GM19099 (cell line): ENCODE results near the gene SKP1.

ENCODE experiments used
- POLR2A ChIP-seq: IDR thresholded peaks from 3 replicates; pipeline ENCODE4 v1.6.1; 2011; ENCODE audit warnings: low read depth; ENCODE audit not compliant: insufficient read length; ENCODE audit errors: extremely low read depth

Gene SKP1

DNA sequence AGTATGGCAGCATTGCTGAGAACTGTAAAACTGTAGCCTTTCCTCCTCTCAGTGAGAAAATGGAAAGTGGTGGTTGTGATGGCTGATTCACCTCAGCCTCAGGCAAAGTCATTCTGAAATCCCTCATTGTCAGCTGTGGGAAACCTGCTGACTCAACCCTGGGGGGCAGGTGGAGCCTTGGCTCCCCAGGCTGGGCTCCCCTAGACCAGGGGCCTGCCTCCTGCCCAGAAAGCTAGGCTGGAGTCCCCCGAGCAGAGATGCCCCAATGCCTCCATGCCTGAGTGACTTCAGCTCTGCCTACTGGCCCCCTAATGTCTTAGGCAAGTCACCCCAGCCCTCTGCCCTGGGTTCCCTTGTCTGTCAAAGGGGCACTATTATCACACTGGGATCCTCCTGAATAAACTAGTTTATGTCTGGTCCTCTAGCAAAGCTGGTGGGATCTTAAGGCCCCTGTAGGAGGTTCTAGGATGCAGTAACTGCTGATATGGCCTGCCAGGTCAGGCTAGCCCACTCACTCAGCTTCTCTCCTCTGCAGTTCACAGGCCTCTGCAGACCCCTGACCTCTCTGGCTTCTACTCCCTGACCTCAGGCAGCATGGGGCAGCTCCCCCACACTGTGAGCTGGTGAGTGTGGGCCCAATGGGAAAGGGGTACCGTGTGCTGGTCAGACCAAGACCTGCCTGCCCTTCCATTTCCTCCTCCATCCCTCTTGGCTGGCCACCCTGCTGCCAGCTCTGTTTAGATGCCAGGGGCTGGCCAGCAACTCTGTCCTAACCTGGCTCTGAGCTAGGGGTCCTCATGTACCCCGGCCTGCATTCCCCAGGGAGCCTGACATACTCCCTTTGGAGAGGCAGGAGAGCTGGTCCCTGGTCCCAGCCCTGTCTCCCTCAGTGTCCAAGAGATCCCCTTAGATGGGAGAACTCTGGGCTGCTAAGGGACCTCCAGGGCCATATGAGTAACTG lies 38.1 kb downstream of the SKP1 start:
- no peak for TF ChIP-seq POLR2A

DNA sequence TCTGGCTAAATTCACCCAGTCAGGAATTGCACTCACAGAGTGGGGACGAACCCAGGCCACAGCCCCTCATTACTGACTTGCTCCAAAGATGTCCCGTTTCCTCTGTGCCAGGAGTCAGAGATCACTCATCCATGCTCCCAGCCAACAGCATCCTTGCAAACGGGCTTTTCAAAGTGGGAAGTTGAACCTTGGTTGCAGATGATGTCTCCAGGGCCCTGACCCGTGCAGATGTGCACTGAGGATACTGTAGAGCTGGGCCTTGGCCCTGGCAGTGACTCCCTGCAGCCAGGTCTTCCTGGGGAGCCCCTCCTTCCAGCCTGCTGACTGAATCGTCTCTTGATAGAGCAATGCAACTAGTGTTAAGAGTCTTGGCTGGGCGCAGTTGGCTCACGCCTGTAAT lies 40.0 kb downstream of the SKP1 start:
- TF ChIP-seq POLR2A: no peak

DNA sequence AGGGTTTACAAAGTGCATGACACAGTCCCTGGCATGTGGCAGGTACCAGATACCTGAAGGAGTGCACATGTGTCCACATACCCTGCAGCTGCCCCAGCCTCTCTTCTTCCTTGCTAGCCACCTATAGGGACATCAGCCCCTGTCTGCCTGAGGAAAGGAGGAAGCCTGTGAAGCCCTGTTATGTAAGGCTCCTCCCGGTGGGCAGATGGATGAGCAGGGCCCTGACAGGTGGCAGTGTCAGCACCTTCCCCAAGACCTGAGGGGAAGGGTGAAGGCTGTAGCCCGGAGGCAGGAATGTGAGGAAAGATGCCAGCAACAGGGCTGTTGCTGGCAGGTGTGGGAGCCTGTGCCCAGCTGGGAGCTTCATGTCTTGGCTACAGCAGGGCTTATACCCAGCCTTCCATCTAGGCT lies 40.5 kb downstream of the SKP1 start:
- TF ChIP-seq POLR2A: no peak

DNA sequence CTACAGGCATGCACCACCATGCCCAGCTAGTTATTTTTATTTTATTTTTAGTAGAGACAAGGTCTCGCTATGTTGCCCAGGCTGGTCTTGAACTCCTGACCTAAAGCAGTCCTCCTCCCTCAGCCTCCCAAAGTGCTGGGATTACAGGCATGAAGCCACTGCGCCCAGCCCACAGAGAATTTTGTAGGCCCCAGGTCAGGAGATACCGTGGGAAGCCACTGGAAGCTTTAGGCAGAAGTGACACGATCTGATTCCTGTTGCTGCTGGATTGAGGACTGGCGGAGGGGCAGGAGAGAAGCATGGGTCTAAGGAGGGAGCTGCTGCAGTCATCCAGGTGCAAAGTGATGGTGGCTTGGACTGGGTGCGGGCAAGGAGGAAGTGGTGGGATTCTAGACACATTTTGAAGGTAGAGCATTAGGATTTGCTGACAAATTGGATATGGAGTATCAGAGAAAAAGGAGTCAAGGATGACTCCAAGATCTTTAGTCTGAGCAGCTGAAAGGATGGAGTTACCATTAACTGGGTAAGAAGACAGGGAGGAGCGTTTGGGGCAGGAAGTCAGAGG lies 41.6 kb downstream of the SKP1 start:
- no peak for TF ChIP-seq POLR2A

DNA sequence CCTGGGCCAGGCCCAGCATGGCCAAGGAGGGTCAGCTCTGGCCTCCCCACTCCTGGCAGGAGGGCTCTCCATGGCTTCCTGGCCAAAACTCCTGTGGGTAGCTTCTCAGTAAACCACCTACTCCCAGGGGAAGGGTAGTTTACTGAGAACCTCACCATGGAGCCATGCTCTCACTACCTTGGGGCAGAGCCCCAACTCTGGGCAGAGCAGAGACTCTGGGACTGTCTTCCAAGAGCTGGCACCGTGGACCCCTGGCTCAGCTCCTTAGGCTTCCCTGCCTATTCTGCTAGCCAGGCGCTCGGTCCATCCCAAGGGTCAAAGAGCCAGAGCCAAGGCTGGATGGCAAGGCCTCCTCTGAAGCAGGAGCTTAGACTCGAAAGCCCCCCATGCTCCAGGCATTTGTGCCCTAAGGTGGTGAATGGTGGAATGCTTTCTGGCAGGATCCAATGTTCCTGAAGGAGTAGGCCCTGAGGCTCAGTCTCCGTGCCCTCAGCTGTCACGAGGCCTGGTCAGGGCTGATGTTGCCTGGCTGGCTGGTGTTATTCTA lies 42.7 kb downstream of the SKP1 start:
- TF ChIP-seq POLR2A: no peak

DNA sequence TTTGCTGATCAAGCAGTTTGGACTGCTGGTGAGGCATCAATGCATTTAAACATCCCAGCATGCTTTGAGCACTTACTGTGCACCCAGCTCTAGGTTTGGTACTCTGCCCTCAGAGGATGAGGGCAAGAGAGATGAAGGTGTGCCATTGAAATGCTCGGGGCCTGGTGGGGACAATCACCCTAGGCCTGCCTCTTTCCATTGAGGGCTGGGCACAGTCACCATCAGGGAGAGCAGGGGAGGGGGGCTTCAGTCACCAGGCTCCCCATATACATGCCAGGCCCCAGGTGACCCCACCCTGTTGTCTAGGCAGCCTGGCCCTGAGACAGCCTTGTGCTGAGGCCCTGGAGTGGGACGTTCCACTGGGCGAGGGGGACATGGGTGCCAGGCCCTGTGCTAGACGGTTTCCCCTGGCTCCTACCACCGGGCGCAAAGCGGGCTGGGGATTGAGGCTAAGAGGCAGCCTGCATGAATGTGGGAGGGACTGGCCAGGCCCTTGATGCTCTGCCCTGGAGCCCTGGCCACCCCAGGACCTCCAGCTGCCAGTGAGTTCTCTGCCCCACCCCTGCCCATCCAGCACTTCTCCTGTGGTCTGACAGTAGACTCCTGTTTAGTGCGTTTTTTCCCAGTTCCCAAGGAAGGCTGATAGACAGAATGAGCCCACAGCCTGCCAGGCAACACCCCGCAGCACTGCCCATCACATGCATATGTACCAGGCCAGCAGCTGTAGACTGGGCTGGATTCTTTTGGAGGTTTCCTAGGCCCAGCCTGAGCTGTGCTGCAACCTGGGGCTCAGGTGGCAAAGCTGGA lies 43.4 kb downstream of the SKP1 start:
- no peak for TF ChIP-seq POLR2A

DNA sequence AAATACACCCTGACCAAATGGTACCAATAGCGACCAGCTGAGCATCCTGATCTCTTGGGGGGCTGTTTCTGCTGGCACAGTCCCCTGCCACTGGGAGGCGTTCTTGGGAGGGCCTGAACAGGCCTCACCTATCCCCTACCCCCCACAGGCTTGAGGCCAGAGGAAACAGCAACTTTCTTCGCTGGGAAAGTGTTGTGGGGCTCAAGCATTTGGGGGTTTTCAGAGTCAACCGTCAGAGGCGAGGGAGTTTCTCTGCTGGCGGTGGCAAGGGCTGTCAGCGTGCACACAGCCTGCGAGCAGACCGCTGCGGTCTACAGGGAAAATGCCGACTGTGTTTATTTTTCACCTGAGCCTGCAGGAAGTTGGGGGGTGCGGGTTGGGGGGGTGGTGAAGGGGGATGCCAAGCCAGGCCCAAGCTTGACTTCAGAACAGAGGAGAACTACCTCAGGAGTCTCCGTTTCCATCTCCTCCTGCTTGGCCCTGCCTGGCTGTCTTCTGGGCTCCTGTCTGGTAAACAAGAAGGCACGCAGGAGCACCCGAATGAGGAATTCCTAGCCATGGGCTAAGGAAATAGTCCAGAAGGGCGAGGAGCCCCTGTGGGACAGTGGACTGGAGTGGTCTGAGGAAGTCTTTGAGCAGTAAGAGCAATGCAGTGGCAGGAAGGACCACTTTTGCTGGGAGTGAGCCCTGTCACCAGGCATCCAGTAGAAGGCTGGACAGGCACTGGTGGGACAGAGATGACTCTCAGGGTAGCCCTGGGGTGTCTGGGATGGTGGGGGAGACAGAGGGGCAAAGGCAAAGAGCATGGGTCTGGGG lies 44.2 kb downstream of the SKP1 start:
- no peak for TF ChIP-seq POLR2A

DNA sequence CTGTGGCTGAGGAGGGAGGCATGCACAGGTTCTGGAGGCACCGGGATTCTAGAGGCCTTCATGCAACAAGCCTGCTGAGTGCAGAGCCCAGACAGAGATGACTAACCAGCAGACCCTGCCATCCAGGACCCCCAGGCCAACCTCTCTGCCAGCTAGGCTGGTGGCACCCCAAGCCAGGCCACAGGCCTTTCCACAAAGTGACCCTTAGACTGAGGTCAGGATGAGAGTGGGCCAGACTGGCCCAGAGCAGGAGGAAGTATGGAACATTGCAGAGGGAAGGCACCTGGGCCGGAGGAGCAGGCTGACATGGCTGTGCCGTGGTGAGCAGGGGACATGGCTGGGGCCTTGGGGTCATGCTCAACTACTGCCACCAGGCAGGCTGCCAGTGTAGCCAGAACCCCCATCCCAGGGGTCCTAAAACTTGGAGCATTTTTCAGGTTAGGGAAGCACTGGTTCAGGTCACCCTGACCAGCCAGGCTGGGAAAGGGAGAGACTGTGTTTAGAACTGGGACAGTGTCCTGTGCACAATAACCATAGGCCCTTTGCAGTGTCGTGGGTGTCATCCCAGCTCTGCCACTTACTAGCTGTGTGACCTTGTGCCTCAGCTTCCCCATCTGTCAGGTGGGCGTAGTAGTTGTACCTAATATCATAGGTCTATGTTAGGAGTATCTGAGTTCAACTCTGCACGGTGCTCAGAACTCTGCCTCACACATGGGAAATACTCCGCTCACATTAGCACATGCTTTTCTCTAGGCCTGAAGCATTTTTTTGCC lies 45.0 kb downstream of the SKP1 start:
- TF ChIP-seq POLR2A: no peak

DNA sequence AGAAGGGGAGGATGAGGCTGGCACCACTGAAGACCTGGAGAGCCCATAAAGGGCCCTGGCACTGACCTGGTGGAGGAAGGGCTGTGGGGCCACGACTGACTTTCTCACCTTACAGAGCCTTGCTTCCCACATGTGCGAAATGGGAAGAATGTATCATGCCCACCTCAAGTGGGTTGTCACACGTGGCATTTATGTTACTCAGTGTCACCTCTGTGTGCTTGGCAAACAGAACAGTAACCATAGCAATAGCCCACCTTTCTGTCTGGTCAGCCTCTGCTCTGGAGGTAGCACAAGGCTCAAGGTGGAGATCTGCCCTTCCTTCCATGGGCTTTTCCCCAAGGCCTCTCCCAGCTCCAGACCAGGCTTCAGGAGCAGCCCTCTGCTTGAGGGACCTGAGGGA lies 45.6 kb downstream of the SKP1 start:
- TF ChIP-seq POLR2A: no peak

DNA sequence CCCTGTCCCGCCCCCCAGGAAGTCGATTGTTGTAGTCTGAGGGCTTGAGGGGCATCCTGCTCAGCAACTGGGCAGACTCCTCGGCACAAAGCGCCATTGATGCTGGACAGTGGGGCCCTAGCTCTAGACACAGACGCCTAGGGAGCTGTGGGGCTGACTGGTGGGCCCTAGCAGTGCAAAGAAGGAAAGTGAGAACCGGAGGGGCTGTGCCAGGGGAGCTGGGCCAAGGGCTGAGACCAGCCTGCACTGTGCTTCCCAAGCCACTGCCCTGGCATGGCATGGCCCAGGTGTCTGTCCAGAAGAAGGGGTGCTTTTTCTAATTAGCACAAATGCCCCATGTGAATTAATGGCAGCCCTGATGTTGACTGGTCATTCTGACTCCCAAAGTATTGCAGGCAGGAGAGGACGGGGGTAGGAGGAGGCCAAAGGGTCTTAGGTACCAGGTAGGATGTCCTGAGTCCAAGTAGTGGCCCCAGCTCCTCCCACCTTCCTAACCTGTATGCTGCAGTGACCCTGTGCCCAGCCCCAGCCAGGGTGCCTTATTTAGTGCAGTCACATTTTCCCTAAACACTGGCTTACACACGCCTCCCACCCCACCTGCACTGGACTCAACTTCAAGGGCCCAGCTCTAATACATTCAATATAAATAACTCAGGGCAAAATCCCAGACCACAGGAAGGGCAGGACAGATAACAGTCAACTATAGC lies 46.4 kb downstream of the SKP1 start:
- no peak for TF ChIP-seq POLR2A

DNA sequence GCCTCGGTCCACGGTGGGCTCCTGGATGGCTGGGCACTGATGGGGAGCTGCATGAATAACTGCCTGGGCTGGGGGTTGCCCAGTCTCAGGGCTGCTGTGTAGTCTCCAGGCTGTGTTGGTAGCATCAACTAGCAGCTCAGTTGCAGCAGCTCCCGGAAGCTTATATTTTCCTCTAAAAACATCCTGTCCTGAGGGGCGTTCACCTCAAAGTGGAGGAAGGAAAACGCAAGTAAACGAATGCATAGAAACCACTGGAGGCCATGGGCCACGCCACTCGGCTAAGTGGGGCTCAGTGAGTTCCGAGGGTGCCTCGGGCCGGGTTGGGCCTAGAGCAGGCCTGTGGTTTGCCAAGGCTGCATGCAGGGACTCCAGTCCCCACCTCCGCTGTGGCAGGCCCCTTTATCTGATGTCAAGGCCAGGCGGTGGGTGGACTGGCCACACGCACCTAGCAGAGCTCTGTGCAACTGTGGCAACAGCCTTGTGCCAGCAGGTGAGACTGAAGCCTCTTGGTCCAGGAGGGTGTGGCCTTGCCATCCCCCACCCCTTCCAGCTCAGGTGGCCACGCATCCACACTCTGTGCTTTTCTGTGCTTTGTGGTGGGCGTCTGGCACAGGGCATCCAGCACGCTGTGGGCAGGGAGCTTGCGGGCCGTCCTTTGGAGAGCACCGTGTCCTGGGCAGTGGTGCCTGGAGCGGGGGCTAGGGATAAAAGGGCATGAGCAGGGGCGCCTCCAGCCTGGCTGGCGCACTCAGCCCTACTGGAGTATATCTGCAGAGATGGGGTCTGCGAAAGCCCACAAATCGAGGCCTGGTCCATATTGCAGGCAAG lies 47.1 kb downstream of the SKP1 start:
- TF ChIP-seq POLR2A: no peak

DNA sequence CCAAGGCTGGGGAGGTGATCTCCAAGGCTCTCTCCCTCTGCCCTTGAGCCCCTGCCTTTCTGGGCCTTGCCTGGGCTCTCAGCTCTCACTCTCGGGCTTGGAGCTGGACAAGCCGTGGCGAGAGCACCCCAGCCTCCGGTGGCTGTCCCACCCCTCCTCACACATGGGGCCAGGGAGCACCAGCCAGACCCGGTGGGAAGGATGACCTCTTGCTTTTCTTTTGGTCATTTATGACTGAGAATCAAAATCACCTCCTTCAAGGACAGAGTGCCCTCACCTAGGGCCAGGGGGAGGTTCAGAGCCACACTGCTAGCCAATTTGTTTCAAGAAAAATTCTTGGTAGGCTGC lies 48.1 kb downstream of the SKP1 start:
- TF ChIP-seq POLR2A: no peak
